Measurements from ENCODE around the gene KRT85. TPM values are rescaled to one million over a fixed set of nuclear protein-coding genes. Genes with fewer than 3 reads are reported as not detected.

KRT85 gene
- polyA plus RNA-seq, 2 of the 4 experiments (the other 2 are of a cell fraction), result 3.7 TPM; not detected in 1

GRCh38 chr12:52396656-52397055 lies 29.4 kb upstream of the KRT85 start:
- ChIA-PET CTCF (interaction anchor here (1.0 to 46.1 kb wide), 11 partner anchors 9 to 477 kb away, joined by 3 to 1221 read pairs (median 8); no protein-coding TSS in a partner anchor), POLR2A (no interaction called here)
- Histone ChIP-seq H3K4me2 (no peak overlapping the region), H3K4me3 (no peak overlapping the region), H3K4me1 (peaks cover 11% of the 10 kb centered on the region), H3K9me3 (no peaks in the 10 kb centered on the region), H3K27ac (peak overlapping the region in 1 of 2 experiments; percentile 20; a peak in 1 of 6 replicates)
- ATAC-seq (no peak), FAIRE-seq (no peak), DNase-seq (ENCODE audit: low read depth in 1 of 2, low spot score in 1 of 2) (no peak)
- 74% methylated on average over 8 of the region's 8 CpGs for WGBS (ENCODE audit: missing lambda C conversion rate)
- TF ChIP-seq, protein P1, sequence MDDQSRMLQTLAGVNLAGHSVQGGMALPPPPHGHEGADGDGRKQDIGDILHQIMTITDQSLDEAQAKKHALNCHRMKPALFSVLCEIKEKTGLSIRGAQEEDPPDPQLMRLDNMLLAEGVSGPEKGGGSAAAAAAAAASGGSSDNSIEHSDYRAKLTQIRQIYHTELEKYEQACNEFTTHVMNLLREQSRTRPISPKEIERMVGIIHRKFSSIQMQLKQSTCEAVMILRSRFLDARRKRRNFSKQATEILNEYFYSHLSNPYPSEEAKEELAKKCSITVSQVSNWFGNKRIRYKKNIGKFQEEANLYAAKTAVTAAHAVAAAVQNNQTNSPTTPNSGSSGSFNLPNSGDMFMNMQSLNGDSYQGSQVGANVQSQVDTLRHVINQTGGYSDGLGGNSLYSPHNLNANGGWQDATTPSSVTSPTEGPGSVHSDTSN (IDR thresholded peaks at IDR 0.05), result no peak
- TF ChIP-seq BCL3 (IDR thresholded peaks at IDR 0.05) (no peak), PHF8 (IDR thresholded peaks at IDR 0.05; ENCODE audit: borderline replicate concordance, low read depth) (no peak), HDAC2 (IDR thresholded peaks at IDR 0.05) (no peak), CTCF (IDR thresholded peaks at IDR 0.05) (no peak), ZC3H11A (IDR thresholded peaks at IDR 0.05) (no peak), RFX5 (IDR thresholded peaks at IDR 0.05) (no peak), SREBF2 (IDR thresholded peaks at IDR 0.05) (no peak), SMC3 (IDR thresholded peaks at IDR 0.05) (no peak), HEYL (CRISPR knock-in tag; IDR thresholded peaks at IDR 0.05) (no peak), CHD2 (IDR thresholded peaks at IDR 0.05; ENCODE audit: low read length, partially characterized antibody) (no peak), HOXB13 (CRISPR knock-in tag; IDR thresholded peaks at IDR 0.05; ENCODE audit: low read depth) (no peak), GATA3 (IDR thresholded peaks at IDR 0.05; ENCODE audit: borderline replicate concordance) (no peak), HES2 (IDR thresholded peaks at IDR 0.05) (no peak)

DNA sequence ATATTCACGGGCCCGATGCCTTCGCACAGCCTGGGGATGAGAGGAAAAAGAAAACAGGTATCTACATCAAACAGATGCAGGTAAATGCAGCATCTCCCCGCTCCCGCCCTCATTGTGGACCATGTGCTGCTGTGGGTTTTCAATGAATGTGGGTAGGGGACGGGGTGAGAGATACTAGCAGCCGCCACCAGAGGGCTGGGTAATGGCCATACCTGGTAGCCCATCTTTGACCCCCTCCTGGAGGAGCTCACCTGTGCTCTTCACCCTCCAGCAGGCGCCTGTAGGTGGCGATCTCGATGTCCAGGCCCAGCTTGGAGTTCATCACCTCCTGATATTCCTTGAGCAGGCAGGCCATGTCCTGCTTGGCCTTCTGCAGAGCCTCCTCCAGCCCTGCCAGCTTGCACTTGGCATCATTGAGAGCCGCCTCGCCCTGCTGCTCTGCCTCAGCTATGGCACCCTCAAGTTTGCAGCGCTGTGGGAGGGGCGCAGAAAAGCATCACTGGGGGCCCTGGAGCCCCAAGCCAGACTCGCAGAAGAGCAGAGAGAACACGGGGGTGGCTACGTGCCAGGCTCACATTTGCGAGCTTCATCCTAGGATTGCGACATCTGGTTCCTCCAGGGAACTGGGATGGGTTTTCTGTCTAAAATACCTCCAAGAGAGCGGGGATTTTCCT lies 28.6 kb upstream of the KRT85 start:
- peak in 1 of 2 experiments; percentile 63; a peak in 3 of 6 replicates for ATAC-seq
- ChIA-PET CTCF (interaction anchor here (1.0 to 46.1 kb wide), 20 partner anchors 8 to 478 kb away, joined by 3 to 1221 read pairs (median 4); no protein-coding TSS in a partner anchor), POLR2A (no interaction called here)
- Histone ChIP-seq H3K4me1 (peaks cover 19% of the 10 kb centered on the region), H3K27ac (0 out of 6 replicates have a peak overlapping the region, but pooled peaks of 1 of the 2 experiments have one; percentile 20), H3K4me3 (no peak overlapping the region), H3K9me3 (no peaks in the 10 kb centered on the region), H3K4me2 (no peak overlapping the region)
- TF ChIP-seq SMC3 (IDR thresholded peaks at IDR 0.05), result peak; percentile 22; the same call in 1 of the 3 replicates
- no peak for TF ChIP-seq BHLHE40 (IDR thresholded peaks at IDR 0.05; ENCODE audit: low read depth, low read length)
- TF ChIP-seq CTCF (IDR thresholded peaks at IDR 0.05), result peak; percentile 40; the same call in 2 of the 3 replicates
- TF ChIP-seq CEBPB (IDR thresholded peaks at IDR 0.05), result peak; percentile 66 to 78; a peak in 3 of 4 replicates
- peak; percentile 24 to 43; a peak in 3 of 5 replicates for TF ChIP-seq RAD21 (conservative IDR thresholded peaks at IDR 0.05 in 1 of 2, IDR thresholded peaks at IDR 0.05 in 1 of 2)
- WGBS (ENCODE audit: missing lambda C conversion rate), result 80% methylated on average over 17 of the region's 20 CpGs
- peak; percentile 43 to 55 for DNase-seq (ENCODE audit: low read depth in 1 of 2, low spot score in 1 of 2)
- no peak for FAIRE-seq
